AG04450 (cell line): ENCODE measurements around the gene MTMR3. TPM values are rescaled to one million over a fixed set of nuclear protein-coding genes. Genes with fewer than 3 reads are reported as not detected.

Experiments used
- CTCF ChIA-PET: fragments of 300-600, 350-600 bp; formaldehyde crosslinking; extraction: SDS; loops from one replicate; lab custom pipeline; 2022; ENCODE audit warnings: antibody characterized with exemption, inconsistent platforms; lab: Charles Lee
- POLR2A ChIA-PET: fragments of 350-600 bp; formaldehyde crosslinking; extraction: SDS; loops from one replicate; lab custom pipeline; 2021; ENCODE audit warnings: antibody characterized with exemption, inconsistent platforms; lab: Yijun Ruan, JAX
- DNase-seq: peaks from one replicate; pipeline ENCODE4 v3.0.0-alpha.2; 2011; ENCODE audit warnings: low read depth, low spot score
- H3K27ac ChIP-seq: one replicate; pipeline ENCODE4 v1.5.1; 2012; ENCODE audit warnings: low read depth, low read length, control low read depth
- H3K27me3 ChIP-seq: one replicate; pipeline ENCODE4 v1.6.0; 2012; ENCODE audit warnings: low read length; ENCODE audit not compliant: control insufficient read depth, insufficient read depth
- H3K4me3 ChIP-seq: 2 replicates; pipeline ENCODE4 v1.5.1; 2011; ENCODE audit warnings: mild to moderate bottlenecking, low read depth, low read length, control low read depth
- H3K9me3 ChIP-seq: 2 replicates; pipeline ENCODE4 v1.5.1; 2012; ENCODE audit warnings: low read length; ENCODE audit not compliant: control insufficient read depth, insufficient read depth
- polyA plus RNA-seq: library from polyadenylated mRNA; depleted of rRNA; stranded (reverse); fragments of >200 nt; gene quantifications from 2 replicates; pipeline ENCODE4 v1.2.3, GENCODE V29; 2011
- TF ChIP-seq, protein P1 (sequence below): IDR thresholded peaks from 2 replicates; pipeline ENCODE4 v1.5.1; 2011; ENCODE audit warnings: low read depth, low read length, control low read depth, inconsistent platforms

MTMR3 gene
- polyA plus RNA-seq, 1 experiment = 27.8 TPM

DNA sequence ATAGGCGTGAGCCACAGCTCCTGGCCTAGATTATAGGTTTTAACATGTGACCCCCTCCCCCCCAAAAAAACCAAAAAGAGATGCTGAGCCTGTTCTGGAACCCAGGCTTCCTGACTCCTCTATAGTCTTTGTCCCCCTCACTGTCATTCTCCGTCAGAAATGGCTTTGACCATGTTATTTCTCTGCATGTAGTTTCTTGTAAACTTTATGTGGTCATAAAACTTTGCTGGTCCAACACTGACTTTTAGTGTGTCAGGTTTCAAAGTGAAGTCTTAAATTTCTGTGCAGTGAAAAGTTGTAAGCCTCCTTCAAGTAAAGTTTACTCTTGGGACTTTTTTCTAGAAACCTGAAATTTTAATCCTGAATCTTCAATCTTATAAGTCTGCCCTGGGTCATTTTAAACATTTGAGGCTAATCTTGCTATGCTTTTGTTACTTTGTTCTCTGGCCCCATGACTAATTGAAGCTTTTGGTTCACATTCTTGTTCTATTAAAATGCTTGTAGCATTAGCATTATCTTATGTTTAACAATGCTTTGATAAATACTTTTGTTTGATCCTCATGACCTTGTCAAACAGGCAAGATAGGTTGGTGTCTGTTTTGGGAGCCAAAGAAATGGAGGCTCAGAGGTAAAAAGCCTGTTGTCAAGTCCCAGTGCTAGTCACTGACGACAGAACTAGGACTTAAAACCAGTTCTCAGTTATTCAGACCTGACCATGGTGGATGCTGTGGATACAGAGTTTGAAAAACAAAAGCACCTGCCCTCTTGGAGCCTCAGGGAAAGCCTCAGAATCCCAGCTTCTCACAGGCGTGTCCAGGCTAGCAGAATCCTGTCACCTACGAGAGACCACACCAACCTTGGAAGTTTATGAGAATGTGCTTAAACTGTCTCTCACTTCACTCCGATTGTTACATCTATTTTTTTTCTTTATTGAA lies 109.6 kb downstream of the MTMR3 start:
- no peak for DNase-seq
- Histone ChIP-seq H3K9me3 (no peaks in the 10 kb centered on the region), H3K27me3 (no peaks in the 10 kb centered on the region), H3K4me3 (no peak overlapping the region), H3K27ac (no peak overlapping the region)
- TF ChIP-seq, protein P1, sequence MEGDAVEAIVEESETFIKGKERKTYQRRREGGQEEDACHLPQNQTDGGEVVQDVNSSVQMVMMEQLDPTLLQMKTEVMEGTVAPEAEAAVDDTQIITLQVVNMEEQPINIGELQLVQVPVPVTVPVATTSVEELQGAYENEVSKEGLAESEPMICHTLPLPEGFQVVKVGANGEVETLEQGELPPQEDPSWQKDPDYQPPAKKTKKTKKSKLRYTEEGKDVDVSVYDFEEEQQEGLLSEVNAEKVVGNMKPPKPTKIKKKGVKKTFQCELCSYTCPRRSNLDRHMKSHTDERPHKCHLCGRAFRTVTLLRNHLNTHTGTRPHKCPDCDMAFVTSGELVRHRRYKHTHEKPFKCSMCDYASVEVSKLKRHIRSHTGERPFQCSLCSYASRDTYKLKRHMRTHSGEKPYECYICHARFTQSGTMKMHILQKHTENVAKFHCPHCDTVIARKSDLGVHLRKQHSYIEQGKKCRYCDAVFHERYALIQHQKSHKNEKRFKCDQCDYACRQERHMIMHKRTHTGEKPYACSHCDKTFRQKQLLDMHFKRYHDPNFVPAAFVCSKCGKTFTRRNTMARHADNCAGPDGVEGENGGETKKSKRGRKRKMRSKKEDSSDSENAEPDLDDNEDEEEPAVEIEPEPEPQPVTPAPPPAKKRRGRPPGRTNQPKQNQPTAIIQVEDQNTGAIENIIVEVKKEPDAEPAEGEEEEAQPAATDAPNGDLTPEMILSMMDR = no peak
- ChIA-PET CTCF (interaction anchor here (1.4 kb wide), 1 partner anchor 13 kb away, joined by 5 read pairs; no protein-coding TSS in a partner anchor), POLR2A (no interaction called here)

DNA sequence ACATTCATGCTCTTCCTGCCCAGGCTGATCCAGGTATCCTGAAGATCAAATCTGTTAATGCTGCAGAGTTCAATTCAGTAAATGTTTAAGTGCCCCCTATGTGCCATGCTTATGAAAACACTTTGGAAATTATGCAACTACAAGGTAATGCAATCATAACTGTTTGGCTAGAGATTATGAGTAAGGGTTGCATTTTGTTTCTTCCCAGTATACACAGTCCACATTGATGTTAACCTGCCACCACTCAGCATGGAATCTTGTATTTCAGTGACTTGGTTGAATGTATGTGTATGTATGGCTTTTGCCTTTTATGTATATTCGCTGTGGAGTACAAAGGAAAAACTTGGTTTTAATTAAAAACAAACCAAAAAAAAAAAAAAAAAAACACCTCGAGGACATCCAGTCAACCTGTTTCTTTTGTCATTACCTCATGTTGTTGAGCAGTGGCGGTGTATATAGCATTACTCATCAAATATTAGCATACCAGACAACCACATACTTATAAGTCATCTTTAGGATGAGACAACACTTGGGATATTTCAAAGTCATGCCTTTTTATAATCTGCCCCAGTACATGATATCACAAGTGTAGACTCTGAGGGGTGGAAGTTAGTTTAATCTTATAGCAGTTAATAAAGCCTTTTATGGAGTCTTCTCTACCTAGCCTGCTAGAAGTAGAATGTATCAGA lies 111.2 kb downstream of the MTMR3 start:
- CTCF ChIA-PET = interaction anchor here (1.4 kb wide), 1 partner anchor 11 kb away, joined by 5 read pairs; no protein-coding TSS in a partner anchor
- H3K27ac ChIP-seq = no peak overlapping the region

DNA sequence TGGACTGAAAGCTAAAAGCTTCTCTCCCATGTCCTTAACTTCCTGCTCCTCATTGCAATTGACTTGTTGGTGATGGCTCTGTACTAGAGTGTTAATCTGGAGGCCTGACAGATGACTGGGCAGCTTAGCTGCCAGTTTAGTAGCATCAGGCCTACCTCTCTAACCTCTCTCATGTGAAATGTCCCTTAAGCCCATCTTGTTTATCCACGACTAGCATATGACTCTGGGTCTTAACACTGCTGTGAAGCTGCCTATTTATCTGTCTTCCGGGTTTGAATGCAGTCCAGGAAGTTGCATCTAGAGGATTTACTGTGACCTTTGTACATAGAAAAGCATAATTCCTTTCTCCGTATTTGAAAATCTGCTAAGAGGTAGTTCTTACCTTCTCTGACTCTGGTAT lies 112.0 kb downstream of the MTMR3 start:
- Histone ChIP-seq H3K4me3 (no peak overlapping the region), H3K27me3 (no peaks in the 10 kb centered on the region), H3K27ac (peak overlapping the region; percentile 34), H3K9me3 (no peaks in the 10 kb centered on the region)
- no peak for DNase-seq
- TF ChIP-seq, protein P1 = no peak
- ChIA-PET POLR2A (interaction anchor here (0.8 kb wide), 1 partner anchor 80 kb away, joined by 3 read pairs; no protein-coding TSS in a partner anchor), CTCF (interaction anchor here (3.1 kb wide), 1 partner anchor 10 kb away, joined by 25 read pairs; no protein-coding TSS in a partner anchor)

More for the DNA sequence above, 111.2 kb downstream of the MTMR3 start:
- Histone ChIP-seq H3K9me3 (no peaks in the 10 kb centered on the region), H3K27me3 (no peaks in the 10 kb centered on the region), H3K4me3 (no peak overlapping the region)
- TF ChIP-seq, protein P1 = peak; percentile 34; the same call in 1 of the 2 replicates
- no peak for DNase-seq
- POLR2A ChIA-PET = interaction anchor here (0.8 kb wide), 1 partner anchor 80 kb away, joined by 3 read pairs; no protein-coding TSS in a partner anchor

DNA sequence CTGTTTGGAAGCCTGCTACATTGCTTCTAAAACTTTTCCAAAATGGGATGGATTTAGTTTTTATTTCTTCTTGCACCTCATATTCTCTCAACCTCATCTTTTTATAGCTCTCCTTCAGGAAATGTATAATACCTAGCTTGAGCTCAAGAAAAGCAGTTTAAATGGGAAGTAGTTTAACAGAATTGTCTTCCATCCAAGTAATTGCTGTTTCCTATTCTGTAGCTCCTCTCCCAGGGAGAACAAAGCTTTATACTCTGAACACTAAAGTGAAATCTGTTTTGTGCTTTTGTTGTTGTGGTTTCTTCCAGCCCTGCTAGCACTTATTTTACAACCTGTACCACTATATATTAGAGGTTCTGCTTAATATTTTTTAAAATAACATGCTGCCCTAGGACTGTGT lies 114.1 kb downstream of the MTMR3 start:
- CTCF ChIA-PET = interaction anchor here (3.1 kb wide), 1 partner anchor 8 kb away, joined by 25 read pairs; no protein-coding TSS in a partner anchor
- H3K9me3 ChIP-seq = no peaks in the 10 kb centered on the region
- H3K4me3 ChIP-seq = no peak overlapping the region
- H3K27me3 ChIP-seq = no peaks in the 10 kb centered on the region
- DNase-seq = no peak
- TF ChIP-seq, protein P1 = no peak
- POLR2A ChIA-PET = no interaction called here
- no peak overlapping the region for H3K27ac ChIP-seq
